ENCODE measurements around the gene ZBED1.

Gene ZBED1

DNA sequence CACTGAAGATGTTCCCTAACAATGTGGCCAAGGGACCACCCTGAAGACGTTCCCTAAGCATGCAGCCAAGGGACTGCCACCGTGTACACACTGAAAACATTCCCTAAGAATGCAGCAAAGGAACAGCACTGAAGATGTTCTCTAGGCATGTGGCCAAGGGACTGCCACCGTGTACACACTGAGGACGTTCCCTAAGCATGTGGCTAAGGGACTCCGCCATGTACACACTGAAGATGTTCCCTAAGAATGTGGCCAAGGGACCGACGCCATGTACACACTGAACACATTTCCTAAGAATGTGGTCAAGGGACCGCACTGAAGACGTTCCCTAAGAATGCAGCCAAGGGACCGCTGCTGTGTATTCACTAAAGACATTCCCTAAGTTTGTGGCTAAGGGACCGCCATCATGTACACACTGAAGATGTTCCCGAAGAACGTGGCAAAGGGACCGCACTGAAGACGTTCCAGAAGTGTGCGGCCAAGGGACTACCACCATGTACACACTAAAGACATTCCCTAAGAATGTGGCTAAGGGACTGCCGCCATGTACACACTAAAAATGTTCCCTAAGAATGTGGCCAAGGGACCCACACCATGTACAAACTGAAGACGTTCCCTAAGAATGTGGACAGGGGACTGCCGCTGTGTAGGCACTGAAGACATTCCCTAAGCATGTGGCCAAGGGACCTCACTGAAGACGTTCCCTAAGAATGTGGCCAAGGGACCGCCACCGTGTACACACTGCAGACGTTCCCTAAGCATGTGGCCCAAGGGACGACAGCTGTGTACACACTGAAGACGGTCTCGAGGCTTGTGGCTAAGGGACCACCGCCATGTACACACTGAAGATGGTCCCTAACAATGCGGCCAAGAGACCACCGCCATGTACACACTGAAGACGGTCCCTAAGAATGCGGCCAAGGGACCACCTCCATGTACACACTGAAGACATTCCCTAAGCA is 54.8 kb downstream of the ZBED1 start:
- DNase-seq (ENCODE audit: low read depth) = no peak
- TF ChIP-seq, protein P1, sequence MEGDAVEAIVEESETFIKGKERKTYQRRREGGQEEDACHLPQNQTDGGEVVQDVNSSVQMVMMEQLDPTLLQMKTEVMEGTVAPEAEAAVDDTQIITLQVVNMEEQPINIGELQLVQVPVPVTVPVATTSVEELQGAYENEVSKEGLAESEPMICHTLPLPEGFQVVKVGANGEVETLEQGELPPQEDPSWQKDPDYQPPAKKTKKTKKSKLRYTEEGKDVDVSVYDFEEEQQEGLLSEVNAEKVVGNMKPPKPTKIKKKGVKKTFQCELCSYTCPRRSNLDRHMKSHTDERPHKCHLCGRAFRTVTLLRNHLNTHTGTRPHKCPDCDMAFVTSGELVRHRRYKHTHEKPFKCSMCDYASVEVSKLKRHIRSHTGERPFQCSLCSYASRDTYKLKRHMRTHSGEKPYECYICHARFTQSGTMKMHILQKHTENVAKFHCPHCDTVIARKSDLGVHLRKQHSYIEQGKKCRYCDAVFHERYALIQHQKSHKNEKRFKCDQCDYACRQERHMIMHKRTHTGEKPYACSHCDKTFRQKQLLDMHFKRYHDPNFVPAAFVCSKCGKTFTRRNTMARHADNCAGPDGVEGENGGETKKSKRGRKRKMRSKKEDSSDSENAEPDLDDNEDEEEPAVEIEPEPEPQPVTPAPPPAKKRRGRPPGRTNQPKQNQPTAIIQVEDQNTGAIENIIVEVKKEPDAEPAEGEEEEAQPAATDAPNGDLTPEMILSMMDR (conservative IDR thresholded peaks at IDR 0.05; ENCODE audit: low read depth, low read length) = no peak
- no peak overlapping the region for H3K4me3 ChIP-seq (ENCODE audit: low read length)

DNA sequence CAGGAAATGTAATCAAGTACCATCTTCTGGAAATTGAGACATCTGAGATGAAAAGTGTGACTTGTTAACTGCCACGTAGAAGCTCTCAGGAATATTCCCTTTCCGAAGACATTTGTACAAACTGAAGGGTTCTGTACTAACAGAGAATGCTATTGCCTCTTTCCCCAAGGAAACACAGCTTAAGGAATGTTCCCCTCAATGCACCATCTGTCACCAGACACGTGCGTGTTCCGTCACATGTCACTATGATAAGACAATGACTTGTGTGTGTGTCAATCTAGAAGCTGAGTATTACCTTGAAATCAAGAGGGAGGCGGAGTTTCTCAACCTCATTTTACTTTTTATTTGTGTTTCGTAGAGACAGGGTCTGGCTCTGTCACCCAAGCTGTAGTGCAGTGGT is 58.1 kb downstream of the ZBED1 start:
- DNase-seq (ENCODE audit: low read depth) = no peak
- TF ChIP-seq, protein P1 (conservative IDR thresholded peaks at IDR 0.05; ENCODE audit: low read depth, low read length) = no peak
- H3K4me3 ChIP-seq (ENCODE audit: low read length) = no peak overlapping the region

DNA sequence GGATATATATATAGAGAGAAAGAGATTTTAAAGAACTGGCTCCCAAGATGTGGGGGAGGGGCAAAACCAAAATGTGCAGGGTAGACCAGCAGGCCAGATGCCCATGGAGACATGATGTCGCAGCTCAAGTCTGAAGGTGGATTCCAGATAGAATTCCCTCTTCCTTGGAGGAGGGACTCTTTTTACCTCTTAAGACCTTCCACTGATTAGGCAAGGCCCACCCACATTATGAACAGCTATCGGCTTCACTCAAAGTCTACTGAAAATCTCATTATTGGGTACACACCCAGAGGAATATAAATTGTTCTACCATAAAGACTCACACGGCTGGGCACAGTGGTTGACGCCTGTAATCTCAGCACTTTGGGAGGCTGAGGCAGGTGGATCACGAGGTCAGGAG is 59.3 kb downstream of the ZBED1 start:
- DNase-seq (ENCODE audit: low read depth) = no peak
- no peak overlapping the region for H3K4me3 ChIP-seq (ENCODE audit: low read length)
- TF ChIP-seq, protein P1 (conservative IDR thresholded peaks at IDR 0.05; ENCODE audit: low read depth, low read length) = no peak

DNA sequence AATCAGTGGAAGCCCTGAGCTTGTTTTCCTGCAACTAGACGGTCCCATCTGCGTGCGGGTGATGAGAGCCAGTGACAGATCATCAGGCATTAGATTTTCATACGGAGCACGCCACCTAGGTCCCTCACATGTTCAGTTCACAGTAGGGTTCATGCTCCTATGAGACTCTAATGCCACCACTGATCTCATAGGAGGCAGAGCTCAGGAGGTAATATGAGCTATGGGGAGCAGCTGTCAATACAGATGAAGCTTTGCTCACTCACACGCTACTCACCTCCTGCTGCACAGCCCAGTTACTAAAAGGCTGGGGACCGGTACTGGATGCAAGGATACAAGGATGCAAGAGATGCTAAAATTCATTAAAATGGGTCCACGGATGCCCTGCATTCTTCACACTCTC is 61.2 kb downstream of the ZBED1 start:
- TF ChIP-seq, protein P1 (conservative IDR thresholded peaks at IDR 0.05; ENCODE audit: low read depth, low read length) = no peak
- H3K4me3 ChIP-seq (ENCODE audit: low read length) = no peak overlapping the region
- DNase-seq (ENCODE audit: low read depth) = no peak

Measured in retinal pigment epithelial cell (primary cell).